Stimulated activated CD8-positive, alpha-beta memory T cell treated with anti-CD3 and anti-CD28 coated beads, Interleukin-4, amount 100 ng/mL, for 1 hour (primary cell): ENCODE data around the gene KIFAP3.

ENCODE experiments used
- DNase-seq, 2 donors: peaks; one replicate each; pipeline ENCODE4 v3.0.0-alpha.2; 2020; ENCODE audit warnings: low read depth in 2 of 2, low spot score in 1 of 2

Gene KIFAP3

GRCh38 chr1:169989246-169989645 lies 85.2 kb downstream of the KIFAP3 start:
- no peak for DNase-seq

GRCh38 chr1:169985757-169986156 lies 88.7 kb downstream of the KIFAP3 start:
- no peak for DNase-seq

- no peak for DNase-seq
Observed at GRCh38 chr1:169974067-169974466, 100.4 kb downstream of the KIFAP3 start.

- no peak for DNase-seq
Observed at GRCh38 chr1:169970114-169970513, 104.4 kb downstream of the KIFAP3 start.

GRCh38 chr1:169968174-169968573 lies 106.3 kb downstream of the KIFAP3 start:
- DNase-seq = no peak

- DNase-seq = no peak
Observed at GRCh38 chr1:169964206-169964605, 110.3 kb downstream of the KIFAP3 start.

GRCh38 chr1:169959686-169960085 lies 114.8 kb downstream of the KIFAP3 start:
- DNase-seq = no peak

GRCh38 chr1:169958987-169959386 lies 115.5 kb downstream of the KIFAP3 start:
- DNase-seq = no peak

- DNase-seq = no peak
Observed at GRCh38 chr1:169957884-169958283, 116.6 kb downstream of the KIFAP3 start.

- DNase-seq = no peak
Observed at GRCh38 chr1:169951108-169951507, 123.4 kb downstream of the KIFAP3 start.

GRCh38 chr1:169949139-169949538 lies 125.4 kb downstream of the KIFAP3 start:
- DNase-seq = no peak

- no peak for DNase-seq
Observed at GRCh38 chr1:169946206-169946605, 128.3 kb downstream of the KIFAP3 start.

GRCh38 chr1:169945181-169945580 lies 129.3 kb downstream of the KIFAP3 start:
- no peak for DNase-seq

GRCh38 chr1:169944621-169945020 lies 129.9 kb downstream of the KIFAP3 start:
- DNase-seq = no peak

GRCh38 chr1:169943963-169944526 lies 130.4 kb downstream of the KIFAP3 start:
- DNase-seq = no peak

- no peak for DNase-seq
Observed at GRCh38 chr1:169941982-169942830, 132.3 kb downstream of the KIFAP3 start.

- no peak for DNase-seq
Observed at GRCh38 chr1:169933984-169934725, 140.3 kb downstream of the KIFAP3 start.

- DNase-seq = no peak
Observed at GRCh38 chr1:169931795-169932231, 142.7 kb downstream of the KIFAP3 start.

GRCh38 chr1:169929210-169929526 lies 145.3 kb downstream of the KIFAP3 start:
- DNase-seq = no peak

GRCh38 chr1:169928438-169929209 lies 145.9 kb downstream of the KIFAP3 start:
- no peak for DNase-seq
